HG03469 (cell line): ENCODE data around the gene PTTG1IP.
"Not testable (repeated sequence)": the region's sequence is repeated elsewhere in the genome, so short reads cannot be mapped to it uniquely, and the experiment has no call there.

ENCODE experiments used
- ATAC-seq: cut with Tn5 transposase; IDR thresholded peaks from one replicate; pipeline ENCODE4 v1.9.1; 2021; ENCODE audit warnings: mild to moderate bottlenecking, moderate library complexity, moderate number of reproducible peaks; ENCODE audit not compliant: unreplicated experiment

The PTTG1IP gene

GRCh38 chr21:44873356-44874239 lies at the start of gene PTTG1IP:
Gene PTTG1IP, minus strand, starts transcription at chr21:44873690. Its CDS starts 74 bp downstream, at chr21:44873616.
- ATAC-seq, result peak; percentile 65

- no peak for ATAC-seq
Observed at GRCh38 chr21:44921928-44922327, 48.4 kb upstream of the PTTG1IP start.

- ATAC-seq, result no peak
Observed at GRCh38 chr21:44920694-44921604, 47.5 kb upstream of the PTTG1IP start, which contains the start of gene ITGB2. Gene ITGB2, minus strand, starts transcription at chr21:44920899. Its CDS starts 10,117 bp downstream, at chr21:44910782.

- no peak for ATAC-seq
Observed at GRCh38 chr21:44919913-44920693, 46.6 kb upstream of the PTTG1IP start.

- ATAC-seq, result no peak
Observed at GRCh38 chr21:44919111-44919912, 45.8 kb upstream of the PTTG1IP start.

GRCh38 chr21:44918581-44919033 lies 45.1 kb upstream of the PTTG1IP start:
- no peak for ATAC-seq

- no peak for ATAC-seq
Observed at GRCh38 chr21:44918107-44918470, 44.6 kb upstream of the PTTG1IP start.

- no peak for ATAC-seq
Observed at GRCh38 chr21:44917446-44918106, 44.1 kb upstream of the PTTG1IP start.

- ATAC-seq, result no peak
Observed at GRCh38 chr21:44916965-44917364, 43.5 kb upstream of the PTTG1IP start.

- no peak for ATAC-seq
Observed at GRCh38 chr21:44914176-44914874, 40.8 kb upstream of the PTTG1IP start.

GRCh38 chr21:44913425-44914175 lies 40.1 kb upstream of the PTTG1IP start:
- ATAC-seq, result no peak

GRCh38 chr21:44912506-44913412 lies 39.3 kb upstream of the PTTG1IP start:
- not testable (repeated sequence) for ATAC-seq

GRCh38 chr21:44912158-44912473 lies 38.6 kb upstream of the PTTG1IP start:
- no peak for ATAC-seq

- ATAC-seq, result no peak
Observed at GRCh38 chr21:44911384-44912157, 38.1 kb upstream of the PTTG1IP start.

GRCh38 chr21:44911068-44911383 lies 37.5 kb upstream of the PTTG1IP start:
- no peak for ATAC-seq

- ATAC-seq, result no peak
Observed at GRCh38 chr21:44910229-44911067, 37.0 kb upstream of the PTTG1IP start.
